OCI-LY7 (cell line): ENCODE results near the gene BMPR1B.

Experiments used
- CTCF ChIP-seq: fragments of 200-600 bp; sonication (generic); conservative IDR thresholded peaks from 2 replicates; pipeline ENCODE4 v1.5.1; 2014; ENCODE audit warnings: mild to moderate bottlenecking, antibody characterized with exemption, low read length, moderate library complexity, mixed read lengths
- EZH2phosphoT487 ChIP-seq: fragments of 200-600 bp; sonication (generic); IDR thresholded peaks from 2 replicates; pipeline ENCODE4 v1.6.1; 2018; ENCODE audit warnings: low read depth, borderline replicate concordance, mild to moderate bottlenecking, mixed run types, antibody characterized with exemption, low read length, moderate library complexity, mixed read lengths

GRCh38 chr4:95165926-95166524, 408.3 kb downstream of the BMPR1B start:
- peak; percentile 87 for TF ChIP-seq CTCF
- no peak for TF ChIP-seq EZH2phosphoT487
